HG02759 (cell line): Measurements from ENCODE around the gene S100A12.

ENCODE experiments used
- ATAC-seq: cut with Tn5 transposase; IDR thresholded peaks from one replicate; pipeline ENCODE4 v1.9.1; 2021; ENCODE audit warnings: mild to moderate bottlenecking, moderate library complexity; ENCODE audit not compliant: unreplicated experiment

The S100A12 gene

DNA sequence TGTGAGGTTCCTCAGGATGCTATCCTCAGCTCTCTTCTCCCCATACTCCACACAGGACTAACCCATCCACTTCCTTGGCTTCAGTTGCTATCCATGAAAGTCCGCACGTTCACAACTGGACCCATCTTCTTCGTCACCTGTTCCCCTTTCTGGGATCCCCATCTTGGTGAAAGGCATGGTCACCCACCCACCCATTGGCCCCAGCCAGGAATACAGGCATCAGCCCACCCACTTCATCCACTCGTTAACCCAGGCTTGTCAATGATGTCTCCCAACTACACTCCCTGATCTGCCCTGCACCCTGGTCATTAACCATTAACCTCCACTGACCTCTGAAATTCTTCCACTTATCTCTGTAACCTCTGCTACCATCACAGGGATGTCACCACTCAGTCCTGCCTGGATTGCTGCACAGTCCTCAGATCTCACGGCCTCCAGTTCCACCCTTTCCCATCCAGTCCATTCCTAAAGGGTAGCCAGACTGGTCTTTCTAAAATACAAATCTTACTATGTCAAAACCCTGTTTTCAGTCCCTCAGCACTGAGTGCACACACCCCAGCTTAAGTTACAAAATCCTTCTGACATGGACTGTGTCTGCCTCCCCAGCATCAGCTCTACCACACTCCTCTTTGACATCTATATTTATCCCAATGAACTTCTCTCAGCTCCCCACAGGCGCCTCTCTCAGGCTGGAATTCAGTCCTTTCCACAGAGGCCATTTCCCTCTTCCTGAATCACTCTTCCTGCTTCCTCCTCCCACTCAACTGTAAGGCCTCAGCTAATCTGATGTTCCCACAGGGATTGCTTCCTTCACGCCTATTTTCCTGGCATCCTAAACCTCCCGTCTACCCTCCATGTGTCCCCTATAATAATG lies 37.2 kb downstream of the S100A12 start:
- no peak for ATAC-seq

DNA sequence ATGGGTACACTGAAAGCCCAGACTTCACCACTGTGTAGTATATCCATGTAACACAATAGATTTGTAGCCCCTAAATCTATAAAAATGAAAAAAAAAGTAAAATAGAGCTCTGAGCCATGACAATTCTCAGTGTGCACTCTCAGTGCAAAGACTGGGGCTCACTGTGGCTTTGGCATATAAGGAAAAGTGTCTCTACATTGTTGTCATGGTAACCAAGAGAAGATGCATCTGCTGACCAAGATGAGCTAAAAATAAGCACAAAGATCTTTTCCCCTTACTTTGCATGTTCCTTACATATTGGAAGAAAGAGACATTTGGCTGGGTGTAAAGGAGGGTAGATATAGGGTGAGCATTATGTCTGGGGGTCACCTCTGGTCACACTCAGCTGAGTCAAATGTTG lies 38.8 kb downstream of the S100A12 start:
- ATAC-seq = no peak

- ATAC-seq = no peak
Measured at GRCh38 chr1:153333902-153334301, 41.5 kb downstream of the S100A12 start.

DNA sequence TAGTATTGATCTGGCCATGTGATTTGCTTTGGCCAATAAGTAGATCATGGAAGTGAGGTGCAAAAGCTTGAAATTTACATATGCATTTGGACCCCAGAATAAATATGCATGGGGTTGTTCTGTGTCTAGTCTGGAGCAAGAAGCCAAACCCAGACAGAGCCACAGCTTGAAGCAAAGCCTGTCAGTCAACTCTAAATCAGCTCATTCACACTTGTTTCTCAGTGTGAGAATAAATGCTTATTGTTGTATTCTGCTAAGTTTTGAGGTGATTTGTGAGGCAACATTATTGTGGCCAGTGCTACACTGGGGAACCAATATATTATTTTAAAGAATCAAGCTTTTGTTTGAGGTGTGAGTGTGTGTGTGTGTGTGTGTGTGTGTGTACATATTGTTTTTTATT lies 50.5 kb downstream of the S100A12 start:
- no peak for ATAC-seq
